ENCODE data around the gene CLBA1. TPM values are rescaled to one million over a fixed set of nuclear protein-coding genes. Genes with fewer than 3 reads are reported as not detected.

The CLBA1 gene
- total RNA-seq, 4 donors from 2014 or later, result 16.8 to 31.6 (median 20.9) TPM

DNA sequence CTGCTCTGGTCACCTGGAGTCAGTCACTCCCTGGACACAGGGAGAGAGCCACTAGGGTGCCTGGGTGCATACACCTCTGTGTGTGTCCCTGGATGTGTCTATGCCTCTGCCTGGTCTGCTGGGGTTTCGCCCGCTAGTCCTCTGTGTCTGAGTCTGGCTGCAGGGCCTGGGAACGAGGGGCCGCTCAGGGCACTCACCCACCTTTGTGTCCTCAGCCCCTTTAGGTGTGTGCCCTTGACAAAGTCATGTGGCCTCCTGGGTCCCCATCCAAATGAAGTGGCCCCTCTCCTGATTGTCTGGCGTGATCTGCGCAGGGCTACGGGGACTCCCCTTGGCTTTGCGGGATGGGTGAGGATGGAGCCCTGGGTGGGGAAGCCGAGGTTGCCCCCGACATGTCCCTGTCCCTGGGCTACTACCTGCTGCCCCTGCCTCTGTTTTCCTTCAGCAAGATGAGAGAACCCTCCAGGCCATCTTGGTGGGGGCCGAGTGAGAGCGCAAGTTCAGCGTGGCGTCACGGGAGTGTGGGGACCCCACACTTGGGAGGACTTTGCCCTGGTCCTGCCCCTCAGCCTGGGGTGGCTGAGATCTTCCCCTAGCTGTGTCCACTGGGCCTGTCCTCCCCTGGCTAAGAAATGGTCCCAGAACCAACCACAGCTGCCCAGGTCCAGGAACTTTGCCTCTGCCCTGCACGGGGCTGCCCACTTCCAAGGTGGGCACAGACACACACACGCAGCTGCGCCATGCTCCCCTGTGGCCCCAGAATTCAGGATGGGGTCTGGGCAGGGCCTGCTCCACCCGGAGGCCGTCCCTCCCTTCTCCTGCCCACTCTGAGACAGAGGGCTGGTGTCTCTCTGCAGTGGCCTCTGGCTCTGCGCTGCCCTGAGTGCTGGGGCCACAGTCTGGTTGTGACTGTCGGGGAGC, 4.7 kb upstream of the CLBA1 start:
- WGBS, 2 donors, result 87 to 96% methylated on average over 5 to 17 of the region's 22 CpGs
- H3K27me3 ChIP-seq, result no peaks in the 10 kb centered on the region
- H3K4me1 ChIP-seq, result peaks cover 13 to 49% of the 10 kb centered on the region in 2 donors
- DNase-seq, result no peak
- H3K4me3 ChIP-seq (replicated peaks in 1 of 3), result no peak overlapping the region
- H3K36me3 ChIP-seq, result no peaks in the 10 kb centered on the region
- TF ChIP-seq, protein P1, sequence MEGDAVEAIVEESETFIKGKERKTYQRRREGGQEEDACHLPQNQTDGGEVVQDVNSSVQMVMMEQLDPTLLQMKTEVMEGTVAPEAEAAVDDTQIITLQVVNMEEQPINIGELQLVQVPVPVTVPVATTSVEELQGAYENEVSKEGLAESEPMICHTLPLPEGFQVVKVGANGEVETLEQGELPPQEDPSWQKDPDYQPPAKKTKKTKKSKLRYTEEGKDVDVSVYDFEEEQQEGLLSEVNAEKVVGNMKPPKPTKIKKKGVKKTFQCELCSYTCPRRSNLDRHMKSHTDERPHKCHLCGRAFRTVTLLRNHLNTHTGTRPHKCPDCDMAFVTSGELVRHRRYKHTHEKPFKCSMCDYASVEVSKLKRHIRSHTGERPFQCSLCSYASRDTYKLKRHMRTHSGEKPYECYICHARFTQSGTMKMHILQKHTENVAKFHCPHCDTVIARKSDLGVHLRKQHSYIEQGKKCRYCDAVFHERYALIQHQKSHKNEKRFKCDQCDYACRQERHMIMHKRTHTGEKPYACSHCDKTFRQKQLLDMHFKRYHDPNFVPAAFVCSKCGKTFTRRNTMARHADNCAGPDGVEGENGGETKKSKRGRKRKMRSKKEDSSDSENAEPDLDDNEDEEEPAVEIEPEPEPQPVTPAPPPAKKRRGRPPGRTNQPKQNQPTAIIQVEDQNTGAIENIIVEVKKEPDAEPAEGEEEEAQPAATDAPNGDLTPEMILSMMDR (IDR thresholded peaks at IDR 0.05), result no peak
- TF ChIP-seq POLR2A (IDR thresholded peaks at IDR 0.05), result no peak
- H3K9me3 ChIP-seq, result no peaks in the 10 kb centered on the region
- intact Hi-C loops (cut with DNase I), result no loop called here
- no peak overlapping the region for H3K27ac ChIP-seq

DNA sequence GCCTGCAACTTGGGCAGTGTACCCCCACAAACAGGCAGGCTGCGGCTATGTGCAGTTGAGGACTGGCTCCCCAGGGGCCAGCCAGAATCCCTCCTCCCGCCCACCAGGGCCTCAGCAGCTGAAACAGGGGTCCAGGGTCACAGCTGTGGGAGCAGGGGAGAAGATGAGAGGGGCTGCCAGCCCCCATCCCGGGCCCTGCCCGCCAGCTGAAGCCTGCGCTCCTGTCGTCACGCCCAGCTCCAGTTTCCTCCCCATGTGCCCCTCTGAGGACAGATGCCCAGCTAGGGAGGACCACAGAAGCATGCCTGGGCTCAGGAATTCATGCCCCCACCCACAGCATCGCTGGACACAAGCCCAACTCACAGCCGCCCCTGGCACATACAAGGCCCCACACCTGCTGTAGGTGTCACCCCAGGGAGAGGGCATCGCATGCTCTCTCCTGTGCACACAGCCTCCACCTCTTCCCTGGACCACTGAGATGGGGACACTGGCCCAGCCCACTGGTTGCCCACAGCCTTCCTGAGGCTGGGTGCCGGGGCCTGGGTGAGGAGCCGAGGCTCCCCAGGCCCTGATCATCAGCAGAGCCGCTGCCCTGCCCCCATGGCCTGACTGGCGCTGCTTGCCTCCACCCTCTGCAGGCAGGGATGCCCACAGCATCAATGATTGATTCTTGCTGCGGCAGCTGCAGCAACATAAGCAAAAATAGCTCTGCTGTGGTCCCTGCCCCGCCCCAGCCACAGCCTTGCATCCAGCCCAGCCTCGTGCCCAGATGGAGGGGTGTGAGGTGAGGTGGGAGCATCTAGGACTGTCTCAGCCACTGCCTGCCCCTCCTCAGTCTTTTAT, 3.7 kb upstream of the CLBA1 start:
- no peak for TF ChIP-seq POLR2A (IDR thresholded peaks at IDR 0.05)
- TF ChIP-seq, protein P1 (IDR thresholded peaks at IDR 0.05), result no peak
- H3K4me1 ChIP-seq, result peaks cover 14 to 49% of the 10 kb centered on the region in 2 donors
- H3K27me3 ChIP-seq, result no peaks in the 10 kb centered on the region
- no peak overlapping the region for H3K4me3 ChIP-seq (replicated peaks in 1 of 3)
- H3K36me3 ChIP-seq, result no peaks in the 10 kb centered on the region
- no peak for DNase-seq
- intact Hi-C loops (cut with DNase I), result loop anchor here (2.0 kb wide), 1 partner anchor 41 kb away; no protein-coding TSS in a partner anchor
- WGBS, 2 donors, result 84 to 88% methylated on average over 6 to 16 of the region's 17 CpGs
- H3K9me3 ChIP-seq, result no peaks in the 10 kb centered on the region
- no peak overlapping the region for H3K27ac ChIP-seq

DNA sequence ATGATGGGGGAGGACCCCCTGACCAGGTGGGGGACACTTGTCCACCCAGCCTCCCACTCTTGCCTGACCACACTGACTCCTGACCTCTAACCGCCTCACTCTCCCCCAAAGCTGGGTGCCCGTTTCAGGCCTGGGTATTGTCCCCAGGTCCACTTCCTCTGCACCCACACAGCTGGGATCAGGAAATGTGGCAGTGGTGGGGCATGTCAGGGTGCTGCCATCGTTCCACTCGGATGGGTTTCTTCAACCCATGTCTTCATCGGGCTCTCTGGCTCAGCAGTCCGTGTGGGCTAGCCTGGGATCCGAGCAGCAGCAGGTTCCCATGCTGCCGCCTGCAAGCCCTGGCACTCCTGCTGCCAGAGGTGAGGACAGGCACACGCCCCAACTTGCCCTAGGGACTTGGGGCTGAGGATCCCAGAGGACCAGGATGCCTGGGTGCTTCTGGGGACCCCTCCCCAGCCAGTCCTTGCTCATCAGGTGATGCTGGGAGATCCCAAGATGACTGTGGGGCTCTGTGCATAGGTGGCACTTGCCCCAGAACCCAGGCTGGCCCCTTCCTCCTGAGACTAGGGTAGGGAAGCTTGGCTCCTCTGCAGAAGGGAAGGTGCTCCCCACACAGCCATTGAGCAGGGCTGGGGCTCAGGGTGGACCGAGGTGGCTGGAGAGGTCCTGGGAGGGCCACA, 2.9 kb upstream of the CLBA1 start:
- H3K4me3 ChIP-seq (replicated peaks in 1 of 3), result no peak overlapping the region
- WGBS, 2 donors, result 47 to 86% methylated on average over 6 to 9 of the region's 10 CpGs
- no peaks in the 10 kb centered on the region for H3K9me3 ChIP-seq
- TF ChIP-seq POLR2A (IDR thresholded peaks at IDR 0.05), result no peak
- TF ChIP-seq, protein P1 (IDR thresholded peaks at IDR 0.05), result no peak
- peaks cover 9 to 43% of the 10 kb centered on the region in 2 donors for H3K4me1 ChIP-seq
- no peaks in the 10 kb centered on the region for H3K36me3 ChIP-seq
- intact Hi-C loops (cut with DNase I), result loop anchor here (2.0 kb wide), 1 partner anchor 40 kb away; no protein-coding TSS in a partner anchor
- DNase-seq, result no peak
- no peak overlapping the region for H3K27ac ChIP-seq
- no peaks in the 10 kb centered on the region for H3K27me3 ChIP-seq

DNA sequence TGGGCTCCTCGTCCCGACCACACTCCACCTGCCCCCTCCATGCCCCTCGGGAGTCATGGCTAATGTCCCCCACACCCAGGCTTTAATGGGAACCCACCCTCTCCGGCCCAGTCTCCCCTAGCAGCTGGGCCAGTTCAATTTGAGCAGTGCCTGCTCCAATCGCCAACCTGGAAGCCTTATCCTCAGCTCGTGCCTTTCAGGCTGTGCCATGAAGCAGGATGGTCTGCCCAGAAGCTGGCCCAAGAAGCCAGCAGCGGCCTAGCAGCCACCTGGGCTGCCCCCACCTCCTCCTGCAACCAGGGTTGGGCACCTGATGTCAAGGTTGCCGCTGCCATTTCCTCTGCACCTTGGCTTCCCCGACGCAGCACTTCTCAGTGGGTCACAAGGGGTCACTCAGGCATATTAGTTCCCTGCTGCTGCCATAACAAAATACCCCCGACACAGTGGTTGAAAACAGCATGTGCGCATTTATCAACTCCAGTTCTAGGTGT, 2.3 kb upstream of the CLBA1 start:
- H3K4me3 ChIP-seq (replicated peaks in 1 of 3), result no peak overlapping the region
- peaks cover 8 to 39% of the 10 kb centered on the region in 2 donors for H3K4me1 ChIP-seq
- DNase-seq, result no peak
- WGBS, 2 donors, result 77 to 79% methylated on average over 7 of the region's 12 CpGs
- H3K27ac ChIP-seq, result no peak overlapping the region
- no peaks in the 10 kb centered on the region for H3K36me3 ChIP-seq
- TF ChIP-seq POLR2A (IDR thresholded peaks at IDR 0.05), result no peak
- TF ChIP-seq, protein P1 (IDR thresholded peaks at IDR 0.05), result no peak
- intact Hi-C loops (cut with DNase I), result loop anchor here (2.0 kb wide), 1 partner anchor 40 kb away; no protein-coding TSS in a partner anchor
- H3K9me3 ChIP-seq, result no peaks in the 10 kb centered on the region
- H3K27me3 ChIP-seq, result no peaks in the 10 kb centered on the region
